Measurements from ENCODE around the gene PTMA. TPM values are rescaled to one million over a fixed set of nuclear protein-coding genes. Genes with fewer than 3 reads are reported as not detected.

PTMA gene
- polyA plus RNA-seq, 2 of the 4 experiments (the other 2 are of a cell fraction), result 1,191 to 2,360 TPM

DNA sequence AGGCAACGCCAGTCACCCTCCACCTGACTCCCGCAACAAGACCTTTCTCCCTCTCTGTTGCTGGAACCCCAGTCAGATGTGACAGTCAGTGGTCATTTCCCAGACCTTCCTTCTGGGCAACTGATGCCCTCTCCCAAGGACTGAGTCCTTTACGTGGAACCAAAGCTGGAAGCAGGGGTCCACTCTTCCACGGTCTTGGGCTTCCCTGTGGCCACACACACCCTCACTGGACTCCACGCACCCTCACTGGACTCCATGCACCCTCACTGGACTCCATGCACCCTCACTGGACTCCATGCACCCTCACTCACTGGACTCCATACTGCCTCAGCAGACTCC lies 7.1 kb downstream of the PTMA start:
- ChIA-PET CTCF (interaction anchor here (0.5 to 78.4 kb wide), 22 partner anchors 9 to 233 kb away, joined by 3 to 4158 read pairs (median 8); no protein-coding TSS in a partner anchor), POLR2A (interaction anchor here (2.7 kb wide), 1 partner anchor 38 kb away, joined by 16 read pairs; no protein-coding TSS in a partner anchor)
- WGBS (ENCODE audit: missing lambda C conversion rate), result 41% methylated on average over 5 of the region's 5 CpGs
- ATAC-seq (peak; percentile 10 to 21; a peak in 3 of 6 replicates), FAIRE-seq (no peak), DNase-seq (ENCODE audit: low read depth in 1 of 2, low spot score in 1 of 2) (no peak)
- TF ChIP-seq JUNB (IDR thresholded peaks at IDR 0.05), result no peak
- TF ChIP-seq RAD21 (conservative IDR thresholded peaks at IDR 0.05 in 1 of 2, IDR thresholded peaks at IDR 0.05 in 1 of 2), result 0 out of 5 replicates have a peak, but pooled peaks of 1 of the 2 experiments have one; percentile 12
- TF ChIP-seq RNF2 (IDR thresholded peaks at IDR 0.05; ENCODE audit: borderline replicate concordance, low read depth), result no peak
- TF ChIP-seq BHLHE40 (IDR thresholded peaks at IDR 0.05; ENCODE audit: low read depth, low read length), result no peak
- no peak for TF ChIP-seq ESRRA (IDR thresholded peaks at IDR 0.05; ENCODE audit: borderline replicate concordance, low read length)
- TF ChIP-seq, protein P1, sequence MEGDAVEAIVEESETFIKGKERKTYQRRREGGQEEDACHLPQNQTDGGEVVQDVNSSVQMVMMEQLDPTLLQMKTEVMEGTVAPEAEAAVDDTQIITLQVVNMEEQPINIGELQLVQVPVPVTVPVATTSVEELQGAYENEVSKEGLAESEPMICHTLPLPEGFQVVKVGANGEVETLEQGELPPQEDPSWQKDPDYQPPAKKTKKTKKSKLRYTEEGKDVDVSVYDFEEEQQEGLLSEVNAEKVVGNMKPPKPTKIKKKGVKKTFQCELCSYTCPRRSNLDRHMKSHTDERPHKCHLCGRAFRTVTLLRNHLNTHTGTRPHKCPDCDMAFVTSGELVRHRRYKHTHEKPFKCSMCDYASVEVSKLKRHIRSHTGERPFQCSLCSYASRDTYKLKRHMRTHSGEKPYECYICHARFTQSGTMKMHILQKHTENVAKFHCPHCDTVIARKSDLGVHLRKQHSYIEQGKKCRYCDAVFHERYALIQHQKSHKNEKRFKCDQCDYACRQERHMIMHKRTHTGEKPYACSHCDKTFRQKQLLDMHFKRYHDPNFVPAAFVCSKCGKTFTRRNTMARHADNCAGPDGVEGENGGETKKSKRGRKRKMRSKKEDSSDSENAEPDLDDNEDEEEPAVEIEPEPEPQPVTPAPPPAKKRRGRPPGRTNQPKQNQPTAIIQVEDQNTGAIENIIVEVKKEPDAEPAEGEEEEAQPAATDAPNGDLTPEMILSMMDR (IDR thresholded peaks at IDR 0.05), result peak; percentile 24; the same call in 2 of the 3 replicates
- TF ChIP-seq, protein P2, sequence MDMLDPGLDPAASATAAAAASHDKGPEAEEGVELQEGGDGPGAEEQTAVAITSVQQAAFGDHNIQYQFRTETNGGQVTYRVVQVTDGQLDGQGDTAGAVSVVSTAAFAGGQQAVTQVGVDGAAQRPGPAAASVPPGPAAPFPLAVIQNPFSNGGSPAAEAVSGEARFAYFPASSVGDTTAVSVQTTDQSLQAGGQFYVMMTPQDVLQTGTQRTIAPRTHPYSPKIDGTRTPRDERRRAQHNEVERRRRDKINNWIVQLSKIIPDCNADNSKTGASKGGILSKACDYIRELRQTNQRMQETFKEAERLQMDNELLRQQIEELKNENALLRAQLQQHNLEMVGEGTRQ (IDR thresholded peaks at IDR 0.05), result no peak
- H3K9me3 ChIP-seq, result no peaks in the 10 kb centered on the region
- H3K27ac ChIP-seq, result peak overlapping the region in 1 of 2 experiments; percentile 70; a peak in 1 of 6 replicates
- H3K4me1 ChIP-seq, result peaks cover 55% of the 10 kb centered on the region
- H3K4me2 ChIP-seq, result no peak overlapping the region
- no peak overlapping the region for H3K4me3 ChIP-seq

DNA sequence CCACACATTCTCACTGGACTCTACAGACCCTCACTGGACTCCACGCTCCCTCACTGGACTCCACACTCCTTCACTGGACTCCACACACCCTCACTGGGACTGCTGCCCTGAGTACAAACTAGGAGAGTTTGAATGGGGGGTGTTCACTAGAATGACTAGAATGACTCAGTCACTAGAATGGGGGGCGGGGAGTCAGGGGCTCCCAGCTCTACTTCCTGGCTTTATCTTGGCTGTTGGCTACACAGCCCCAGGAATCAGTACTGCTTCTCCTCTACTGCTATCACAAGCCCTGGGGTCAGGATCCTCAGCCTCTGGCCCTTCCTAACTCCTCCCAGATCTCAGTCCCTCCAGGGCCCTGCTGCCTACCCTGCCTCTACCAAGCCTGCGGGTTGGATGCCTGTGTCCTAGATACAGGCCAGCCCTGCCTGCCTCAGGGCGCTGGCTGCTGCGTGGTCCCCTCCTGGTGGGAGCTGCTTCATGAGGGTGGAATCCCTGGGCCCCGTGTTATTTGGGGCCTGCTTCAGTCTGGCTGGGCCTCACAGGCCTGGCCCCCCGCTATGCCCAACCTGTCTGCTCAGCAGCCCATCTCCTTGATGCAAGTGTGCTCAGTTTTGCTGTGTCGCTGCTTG lies 7.8 kb downstream of the PTMA start:
- FAIRE-seq (no peak), ATAC-seq (peak in 1 of 2 experiments; percentile 3; a peak in 3 of 6 replicates), DNase-seq (ENCODE audit: low read depth in 1 of 2, low spot score in 1 of 2) (no peak)
- peak overlapping the region; percentile 21; the same call in 1 of the 3 replicates for H3K4me2 ChIP-seq
- H3K9me3 ChIP-seq, result no peaks in the 10 kb centered on the region
- CTCF ChIA-PET, result interaction anchor here (0.5 to 78.4 kb wide), 19 partner anchors 9 to 233 kb away, joined by 3 to 4158 read pairs (median 8); no protein-coding TSS in a partner anchor
- no peak overlapping the region for H3K4me3 ChIP-seq
- peak overlapping the region in 1 of 2 experiments; percentile 70; a peak in 3 of 6 replicates for H3K27ac ChIP-seq
- peaks cover 55% of the 10 kb centered on the region for H3K4me1 ChIP-seq
- WGBS (ENCODE audit: missing lambda C conversion rate), result 90% methylated on average over 5 of the region's 8 CpGs
- POLR2A ChIA-PET, result interaction anchor here (0.9 to 2.7 kb wide), 3 partner anchors 8 to 252 kb away, joined by 3 to 16 read pairs (median 3); partner anchors contain the start of genes NCL and PTMA
- TF ChIP-seq MYC (IDR thresholded peaks at IDR 0.05; ENCODE audit: borderline replicate concordance, low read length), result no peak
- no peak for TF ChIP-seq RARB (CRISPR knock-in tag; IDR thresholded peaks at IDR 0.05)
- no peak for TF ChIP-seq EP300 (IDR thresholded peaks at IDR 0.05)
- no peak for TF ChIP-seq MAZ (IDR thresholded peaks at IDR 0.05; ENCODE audit: borderline replicate concordance, low read depth, low read length)
- TF ChIP-seq EHMT2 (IDR thresholded peaks at IDR 0.05; ENCODE audit: low read depth), result no peak
- no peak for TF ChIP-seq RNF2 (IDR thresholded peaks at IDR 0.05; ENCODE audit: borderline replicate concordance, low read depth)
- no peak for TF ChIP-seq EHF (CRISPR knock-in tag; IDR thresholded peaks at IDR 0.05)
- no peak for TF ChIP-seq HOXA7 (CRISPR knock-in tag; IDR thresholded peaks at IDR 0.05)
- no peak for TF ChIP-seq RCOR1 (IDR thresholded peaks at IDR 0.05; ENCODE audit: low read depth, low read length)
- TF ChIP-seq POLR2A (IDR thresholded peaks at IDR 0.05; ENCODE audit: low read length), result no peak
- TF ChIP-seq TFCP2L1 (CRISPR knock-in tag; IDR thresholded peaks at IDR 0.05), result no peak

DNA sequence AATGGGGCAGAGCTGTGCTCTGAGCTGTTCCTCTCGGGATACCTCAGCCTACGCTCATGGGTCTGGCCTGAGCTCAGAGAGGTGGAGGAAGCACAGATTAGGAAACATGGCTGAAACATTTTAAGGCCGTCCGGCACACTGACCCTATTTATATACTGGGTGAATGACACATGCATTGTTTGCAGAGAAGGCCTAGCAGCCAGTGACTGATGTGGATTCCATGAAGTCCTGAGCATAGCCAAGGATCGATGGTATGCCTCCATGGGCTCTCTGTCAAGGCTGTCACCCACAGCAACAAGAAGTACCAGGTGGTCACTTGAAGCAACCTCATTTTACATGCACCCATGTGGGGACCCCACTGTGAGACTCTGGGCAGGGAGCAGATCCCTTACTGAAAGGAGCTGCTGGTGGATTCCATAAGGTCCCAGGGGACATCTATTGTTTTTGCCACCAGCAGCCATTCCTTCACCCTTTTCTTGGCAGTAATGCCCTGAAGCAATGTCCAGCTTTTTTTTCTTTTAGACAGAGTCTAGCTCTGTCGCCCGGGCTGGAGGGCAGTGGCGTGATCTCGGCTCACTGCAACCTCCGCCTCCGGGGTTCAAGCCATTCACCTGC lies 8.4 kb downstream of the PTMA start:
- ChIA-PET CTCF (interaction anchor here (0.6 to 78.4 kb wide), 11 partner anchors 8 to 234 kb away, joined by 3 to 4158 read pairs (median 11); no protein-coding TSS in a partner anchor), POLR2A (interaction anchor here (0.6 to 1.3 kb wide), 3 partner anchors 8 to 252 kb away, joined by 3 read pairs; partner anchors contain the start of genes NCL and PTMA)
- DNase-seq (ENCODE audit: low read depth in 1 of 2, low spot score in 1 of 2) (no peak), FAIRE-seq (no peak), ATAC-seq (peak in 1 of 2 experiments; percentile 2; a peak in 3 of 6 replicates)
- TF ChIP-seq HOXA7 (CRISPR knock-in tag; IDR thresholded peaks at IDR 0.05), result no peak
- no peak for TF ChIP-seq ZFP36 (IDR thresholded peaks at IDR 0.05; ENCODE audit: borderline replicate concordance, partially characterized antibody)
- TF ChIP-seq POLR2A (IDR thresholded peaks at IDR 0.05; ENCODE audit: low read length), result no peak
- TF ChIP-seq CHD4 (IDR thresholded peaks at IDR 0.05; ENCODE audit: borderline replicate concordance), result no peak
- TF ChIP-seq CBX8 (IDR thresholded peaks at IDR 0.05), result no peak
- no peak for TF ChIP-seq FOSL2 (IDR thresholded peaks at IDR 0.05)
- 0 out of 2 replicates have a peak, but pooled peaks have one; percentile 16 for TF ChIP-seq FOSL2 (CRISPR knock-in tag; IDR thresholded peaks at IDR 0.05)
- no peak for TF ChIP-seq RCOR1 (IDR thresholded peaks at IDR 0.05; ENCODE audit: low read depth, low read length)
- Histone ChIP-seq H3K9me3 (no peaks in the 10 kb centered on the region), H3K4me3 (no peak overlapping the region), H3K4me1 (peaks cover 50% of the 10 kb centered on the region), H3K27ac (peak overlapping the region in 1 of 2 experiments; percentile 70; a peak in 3 of 6 replicates), H3K4me2 (peak overlapping the region; percentile 21; the same call in 1 of the 3 replicates)
- WGBS (ENCODE audit: missing lambda C conversion rate), result 69% methylated on average over 8 of the region's 11 CpGs
